ENCODE data around the gene EVL. TPM values are rescaled to one million over a fixed set of nuclear protein-coding genes. Genes with fewer than 3 reads are reported as not detected.

The EVL gene
- total and polyA plus RNA-seq, 10 of the 15 experiments (the other 5 are each of a cell fraction or from before 2014, with no cell fraction given), result 11.9 to 341 (median 89.8) TPM

DNA sequence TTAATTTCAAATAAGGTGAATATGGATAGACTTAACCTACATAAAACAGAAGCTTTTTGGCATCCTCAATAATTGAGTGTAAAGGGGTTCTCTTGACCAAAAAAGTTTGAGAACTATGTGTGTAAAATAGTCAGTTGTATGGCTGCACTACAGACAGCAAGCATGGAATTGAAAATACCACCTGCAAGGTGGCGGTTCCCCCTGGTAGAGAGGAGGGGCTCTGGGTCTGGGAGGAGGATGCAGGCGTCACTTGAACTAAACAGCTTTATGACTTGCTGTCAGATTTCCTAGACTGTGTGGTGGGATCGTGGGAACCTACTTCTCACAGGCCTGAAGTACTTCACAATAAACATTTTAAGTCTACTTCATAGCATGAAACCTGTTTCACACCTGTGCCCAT lies 6.3 kb downstream of the EVL start:
- peak overlapping the region; percentile 73 for H3K27ac ChIP-seq (ENCODE audit: control insufficient read depth, insufficient read depth)
- H3K27me3 ChIP-seq (replicated peaks in 1 of 2; ENCODE audit: control insufficient read depth in 2 of 2, insufficient read depth in 2 of 2, low read length in 1 of 2), result no peaks in the 10 kb centered on the region
- no peak for ATAC-seq
- FAIRE-seq, result no peak
- WGBS (ENCODE audit: insufficient coverage, insufficient replicate concordance, low lambda C conversion rate, missing lambda C conversion rate), result 33% methylated on average over 3 of the region's 3 CpGs
- POLR2A ChIA-PET, result interaction anchor here (0.7 to 7.0 kb wide), 11 partner anchors 8 to 143 kb away, joined by 3 to 51 read pairs (median 4); partner anchors contain the start of gene EVL
- no TSS peak for BruUV-seq (replicated peaks)
- H3K9ac ChIP-seq (ENCODE audit: control insufficient read depth, insufficient read depth, low read length), result peak overlapping the region; percentile 49; the same call in 1 of the 2 replicates
- peak overlapping the region; percentile 68; the same call in 1 of the 2 replicates for H3K4me3 ChIP-seq
- RAD21 ChIA-PET (ENCODE audit: unreplicated experiment), result interaction anchor here (0.9 to 5.7 kb wide), 18 partner anchors 9 to 186 kb away, joined by 3 to 65 read pairs (median 4); no protein-coding TSS in a partner anchor
- peaks cover 1 to 7% of the 10 kb centered on the region in 2 experiments; a peak in 3 of 4 replicates for H3K36me3 ChIP-seq (ENCODE audit: control insufficient read depth in 2 of 2, insufficient read depth in 2 of 2, low read length in 1 of 2)
- peaks cover 91% of the 10 kb centered on the region for H3K79me2 ChIP-seq (ENCODE audit: control insufficient read depth, insufficient read depth, low read length)
- in situ Hi-C loops (cut with MboI) (no loop called here), intact Hi-C loops (cut with micrococcal nuclease; ENCODE audit: unreplicated experiment) (no loop called here)
- no peak for TF ChIP-seq SP1 (IDR thresholded peaks at IDR 0.05; ENCODE audit: low read depth, low read length)
- TF ChIP-seq, protein P1, sequence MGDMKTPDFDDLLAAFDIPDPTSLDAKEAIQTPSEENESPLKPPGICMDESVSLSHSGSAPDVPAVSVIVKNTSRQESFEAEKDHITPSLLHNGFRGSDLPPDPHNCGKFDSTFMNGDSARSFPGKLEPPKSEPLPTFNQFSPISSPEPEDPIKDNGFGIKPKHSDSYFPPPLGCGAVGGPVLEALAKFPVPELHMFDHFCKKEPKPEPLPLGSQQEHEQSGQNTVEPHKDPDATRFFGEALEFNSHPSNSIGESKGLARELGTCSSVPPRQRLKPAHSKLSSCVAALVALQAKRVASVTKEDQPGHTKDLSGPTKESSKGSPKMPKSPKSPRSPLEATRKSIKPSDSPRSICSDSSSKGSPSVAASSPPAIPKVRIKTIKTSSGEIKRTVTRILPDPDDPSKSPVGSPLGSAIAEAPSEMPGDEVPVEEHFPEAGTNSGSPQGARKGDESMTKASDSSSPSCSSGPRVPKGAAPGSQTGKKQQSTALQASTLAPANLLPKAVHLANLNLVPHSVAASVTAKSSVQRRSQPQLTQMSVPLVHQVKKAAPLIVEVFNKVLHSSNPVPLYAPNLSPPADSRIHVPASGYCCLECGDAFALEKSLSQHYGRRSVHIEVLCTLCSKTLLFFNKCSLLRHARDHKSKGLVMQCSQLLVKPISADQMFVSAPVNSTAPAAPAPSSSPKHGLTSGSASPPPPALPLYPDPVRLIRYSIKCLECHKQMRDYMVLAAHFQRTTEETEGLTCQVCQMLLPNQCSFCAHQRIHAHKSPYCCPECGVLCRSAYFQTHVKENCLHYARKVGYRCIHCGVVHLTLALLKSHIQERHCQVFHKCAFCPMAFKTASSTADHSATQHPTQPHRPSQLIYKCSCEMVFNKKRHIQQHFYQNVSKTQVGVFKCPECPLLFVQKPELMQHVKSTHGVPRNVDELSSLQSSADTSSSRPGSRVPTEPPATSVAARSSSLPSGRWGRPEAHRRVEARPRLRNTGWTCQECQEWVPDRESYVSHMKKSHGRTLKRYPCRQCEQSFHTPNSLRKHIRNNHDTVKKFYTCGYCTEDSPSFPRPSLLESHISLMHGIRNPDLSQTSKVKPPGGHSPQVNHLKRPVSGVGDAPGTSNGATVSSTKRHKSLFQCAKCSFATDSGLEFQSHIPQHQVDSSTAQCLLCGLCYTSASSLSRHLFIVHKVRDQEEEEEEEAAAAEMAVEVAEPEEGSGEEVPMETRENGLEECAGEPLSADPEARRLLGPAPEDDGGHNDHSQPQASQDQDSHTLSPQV (IDR thresholded peaks at IDR 0.05), result peak; percentile 83; the same call in 1 of the 2 replicates
- TF ChIP-seq MEF2B (IDR thresholded peaks at IDR 0.05; ENCODE audit: partially characterized antibody, poor library complexity, severe bottlenecking), result peak; percentile 52
- 0 out of 2 replicates have a peak, but pooled peaks have one; percentile 35 for TF ChIP-seq CHD1 (IDR thresholded peaks at IDR 0.05; ENCODE audit: low read depth, low read length)
- TF ChIP-seq MXI1 (IDR thresholded peaks at IDR 0.05; ENCODE audit: low read depth, low read length), result 0 out of 2 replicates have a peak, but pooled peaks have one; percentile 46
- TF ChIP-seq ZNF687 (IDR thresholded peaks at IDR 0.05), result peak; percentile 52; the same call in 1 of the 2 replicates
- TF ChIP-seq GATAD2B (conservative IDR thresholded peaks at IDR 0.05; ENCODE audit: low read depth), result no peak
- TF ChIP-seq, protein P2, sequence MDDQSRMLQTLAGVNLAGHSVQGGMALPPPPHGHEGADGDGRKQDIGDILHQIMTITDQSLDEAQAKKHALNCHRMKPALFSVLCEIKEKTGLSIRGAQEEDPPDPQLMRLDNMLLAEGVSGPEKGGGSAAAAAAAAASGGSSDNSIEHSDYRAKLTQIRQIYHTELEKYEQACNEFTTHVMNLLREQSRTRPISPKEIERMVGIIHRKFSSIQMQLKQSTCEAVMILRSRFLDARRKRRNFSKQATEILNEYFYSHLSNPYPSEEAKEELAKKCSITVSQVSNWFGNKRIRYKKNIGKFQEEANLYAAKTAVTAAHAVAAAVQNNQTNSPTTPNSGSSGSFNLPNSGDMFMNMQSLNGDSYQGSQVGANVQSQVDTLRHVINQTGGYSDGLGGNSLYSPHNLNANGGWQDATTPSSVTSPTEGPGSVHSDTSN (IDR thresholded peaks at IDR 0.05; ENCODE audit: insufficient replicate concordance, low read depth, low read length), result no peak
- 0 out of 2 replicates have a peak, but pooled peaks have one; percentile 33 for TF ChIP-seq WRNIP1 (IDR thresholded peaks at IDR 0.05; ENCODE audit: borderline replicate concordance, low read depth, low read length)
- peaks cover 79% of the 10 kb centered on the region for H3K4me1 ChIP-seq (ENCODE audit: control insufficient read depth, insufficient read depth, low read length)
- H4K20me1 ChIP-seq (ENCODE audit: control insufficient read depth, insufficient read depth), result 0 out of 2 replicates have a peak, but pooled peaks cover 4% of the 10 kb centered on the region
- H2AFZ ChIP-seq (ENCODE audit: control insufficient read depth, low read depth, low read length), result no peak overlapping the region
- SMC1A ChIA-PET (ENCODE audit: uncharacterized antibody, unreplicated experiment), result interaction anchor here (0.7 to 8.7 kb wide), 16 partner anchors 8 to 180 kb away, joined by 3 to 96 read pairs (median 8); no protein-coding TSS in a partner anchor
- no peaks in the 10 kb centered on the region for H3K9me3 ChIP-seq (replicated peaks; ENCODE audit: control insufficient read depth, insufficient read depth, low read length)
- CTCF ChIA-PET, result interaction anchor here (1.1 to 12.8 kb wide), 16 partner anchors 9 to 121 kb away, joined by 3 to 156 read pairs (median 18); no protein-coding TSS in a partner anchor
- H3K4me2 ChIP-seq (ENCODE audit: control insufficient read depth, insufficient read depth), result peak overlapping the region; percentile 86
- DNase-seq (ENCODE audit: low read depth, low spot score), result no peak

All from GM12878 (cell line).